MCF 10A (cell line): Measurements from ENCODE around the gene GNAO1. TPM values are rescaled to one million over a fixed set of nuclear protein-coding genes. Genes with fewer than 3 reads are reported as not detected.

Experiments used
- BruUV-seq: library from RNA; stranded (reverse); fragments of 400-500 nt; replicated peaks from 2 replicates; lab custom pipeline; 2021; lab: Mats Ljungman, UMichigan
- CTCF ChIA-PET: fragments of 300-600 bp; sonication (Branson Sonifier 250); formaldehyde crosslinking; extraction: SDS; loops from one replicate; lab custom pipeline; 2021; ENCODE audit warnings: antibody characterized with exemption, inconsistent platforms; lab: Yijun Ruan, JAX
- POLR2A ChIA-PET: fragments of 300-600, 350-650 bp; sonication (Branson Sonifier 250); formaldehyde crosslinking; extraction: SDS; loops from one replicate; lab custom pipeline; 2020; ENCODE audit warnings: antibody characterized with exemption, inconsistent platforms; lab: Yijun Ruan, JAX
- DNase-seq: peaks from one replicate; pipeline ENCODE4 v3.0.0-alpha.2; 2018; ENCODE audit not compliant: unreplicated experiment
- H3K27ac Mint-ChIP-seq: one replicate; pipeline ENCODE4 v1.8.0; 2022; ENCODE audit warnings: mild to moderate bottlenecking, low read depth, mixed read lengths; ENCODE audit not compliant: unreplicated experiment
- H3K27me3 Mint-ChIP-seq: one replicate; pipeline ENCODE4 v1.8.0; 2022; ENCODE audit warnings: mixed read lengths; ENCODE audit not compliant: insufficient read depth, unreplicated experiment
- H3K36me3 Mint-ChIP-seq: one replicate; pipeline ENCODE4 v1.8.0; 2022; ENCODE audit warnings: mild to moderate bottlenecking, moderate library complexity, mixed read lengths; ENCODE audit not compliant: insufficient read depth, unreplicated experiment
- H3K4me1 Mint-ChIP-seq: one replicate; pipeline ENCODE4 v1.8.0; 2022; ENCODE audit warnings: mixed read lengths; ENCODE audit not compliant: insufficient read depth, unreplicated experiment
- H3K4me3 Mint-ChIP-seq: one replicate; pipeline ENCODE4 v1.8.0; 2022; ENCODE audit warnings: mild to moderate bottlenecking, moderate library complexity, mixed read lengths; ENCODE audit not compliant: unreplicated experiment
- H3K9me3 Mint-ChIP-seq: one replicate; pipeline ENCODE4 v1.8.0; 2022; ENCODE audit warnings: mixed read lengths; ENCODE audit not compliant: unreplicated experiment
- CTCF ChIP-seq: fragments of 200-600 bp; IDR thresholded peaks from one replicate; pipeline ENCODE4 v1.8.0; 2022; ENCODE audit warnings: antibody characterized with exemption, mild to moderate bottlenecking; ENCODE audit not compliant: unreplicated experiment
- intact Hi-C: fragments of 100-400 bp; cut with micrococcal nuclease; formaldehyde crosslinking; loops from 2 replicates; pipeline ENCODE4 v1.14.1; 2022
- total RNA-seq: library from RNA; stranded (reverse); gene quantifications from 2 replicates; pipeline ENCODE4 v1.2.3, GENCODE V29; 2022

The GNAO1 gene
- total RNA-seq, 1 experiment from 2014 or later: 0.44 TPM

DNA sequence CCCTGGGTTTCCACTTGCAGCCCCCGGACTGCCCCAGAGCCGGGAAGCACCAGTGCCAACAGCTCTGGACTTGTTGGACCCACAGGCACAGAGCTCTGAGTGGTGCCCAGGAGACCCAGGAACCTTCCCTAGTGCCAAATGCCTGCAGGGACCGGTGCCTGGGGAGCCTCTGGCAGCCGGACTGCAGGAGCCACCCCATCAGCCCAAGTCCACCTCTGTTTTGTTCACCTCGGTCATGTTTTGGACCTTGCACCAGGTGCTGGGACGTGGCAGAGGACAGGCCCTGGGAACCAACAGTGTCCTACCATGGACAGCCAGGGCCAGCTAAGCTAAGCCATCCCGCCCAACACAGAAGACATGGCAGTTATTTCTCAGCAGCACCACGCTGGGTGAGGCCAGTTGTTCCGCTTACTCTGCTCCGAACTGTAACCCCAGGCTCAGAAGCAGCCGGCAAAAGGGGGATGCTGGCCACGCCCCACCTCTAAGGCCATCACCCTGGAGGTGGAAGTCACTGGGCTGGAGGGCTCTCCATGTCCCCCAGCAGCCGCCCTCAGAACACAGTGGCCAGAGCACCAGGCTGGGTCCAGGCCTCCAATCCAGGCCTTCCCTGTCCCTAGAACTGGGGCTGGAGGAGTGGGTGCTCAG, 154.2 kb downstream of the GNAO1 start:
- POLR2A ChIA-PET: interaction anchor here (1.0 to 1.7 kb wide), 2 partner anchors 106 to 280 kb away, joined by 3 to 4 read pairs; partner anchors contain the start of genes MT1E, NUDT21 and OGFOD1
- no TSS peak for BruUV-seq
- H3K4me1 Mint-ChIP-seq: peaks cover 10% of the 10 kb centered on the region

GRCh38 chr16:56346131-56346890, 155.0 kb downstream of the GNAO1 start:
- Mint-ChIP-seq H3K36me3 (no peaks in the 10 kb centered on the region), H3K4me3 (no peak overlapping the region), H3K4me1 (peaks cover 10% of the 10 kb centered on the region), H3K27ac (no peak overlapping the region), H3K27me3 (peaks cover 2% of the 10 kb centered on the region), H3K9me3 (no peaks in the 10 kb centered on the region)
- ChIA-PET POLR2A (no interaction called here), CTCF (interaction anchor here (0.5 to 2.9 kb wide), 4 partner anchors 10 to 273 kb away, joined by 3 to 20 read pairs (median 15); no protein-coding TSS in a partner anchor)
- no TSS peak for BruUV-seq
- no peak for DNase-seq
- no peak for TF ChIP-seq CTCF
- intact Hi-C loops: no loop called here

More for the DNA sequence above, 154.2 kb downstream of the GNAO1 start:
- H3K4me3 Mint-ChIP-seq: no peak overlapping the region
- intact Hi-C loops: no loop called here
- H3K36me3 Mint-ChIP-seq: no peaks in the 10 kb centered on the region
- no peak for TF ChIP-seq CTCF
- no peaks in the 10 kb centered on the region for H3K9me3 Mint-ChIP-seq
- no peak overlapping the region for H3K27ac Mint-ChIP-seq
- CTCF ChIA-PET: interaction anchor here (0.5 to 1.9 kb wide), 8 partner anchors 9 to 361 kb away, joined by 3 to 18 read pairs (median 4); no protein-coding TSS in a partner anchor
- DNase-seq: no peak
- H3K27me3 Mint-ChIP-seq: no peaks in the 10 kb centered on the region

- no peak overlapping the region for H3K4me3 Mint-ChIP-seq
- H3K9me3 Mint-ChIP-seq: no peaks in the 10 kb centered on the region
- no TSS peak for BruUV-seq
- no peak for DNase-seq
- ChIA-PET POLR2A (no interaction called here), CTCF (interaction anchor here (0.5 to 2.9 kb wide), 2 partner anchors 9 to 274 kb away, joined by 3 to 20 read pairs; no protein-coding TSS in a partner anchor)
- peaks cover 11% of the 10 kb centered on the region for H3K27me3 Mint-ChIP-seq
- no peak for TF ChIP-seq CTCF
- no peak overlapping the region for H3K27ac Mint-ChIP-seq
- H3K4me1 Mint-ChIP-seq: peaks cover 10% of the 10 kb centered on the region
- H3K36me3 Mint-ChIP-seq: no peaks in the 10 kb centered on the region
- intact Hi-C loops: no loop called here
Observed at GRCh38 chr16:56347166-56347565, 155.9 kb downstream of the GNAO1 start.

DNA sequence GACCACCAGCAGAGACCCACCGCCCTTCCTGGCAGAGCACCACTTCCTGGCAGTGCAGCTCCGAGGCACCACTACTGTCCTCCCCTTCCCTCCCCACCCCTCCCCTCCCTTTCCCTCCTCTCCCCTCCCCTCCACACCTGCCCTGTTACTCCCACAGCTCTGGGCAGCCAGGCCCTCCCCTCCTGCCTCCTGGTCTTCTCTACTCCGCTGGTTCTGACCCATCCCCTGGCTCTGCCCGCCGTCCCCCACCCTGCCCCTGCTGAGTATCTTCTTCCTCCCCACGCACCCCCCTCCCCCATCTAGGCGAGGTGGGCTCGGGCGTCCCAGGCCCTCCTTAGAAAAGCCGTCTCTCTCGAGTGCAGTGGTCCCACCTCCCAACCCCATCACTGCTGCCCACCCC, 156.4 kb downstream of the GNAO1 start:
- TF ChIP-seq CTCF: no peak
- Mint-ChIP-seq H3K36me3 (no peaks in the 10 kb centered on the region), H3K4me1 (peaks cover 10% of the 10 kb centered on the region), H3K27me3 (peaks cover 14% of the 10 kb centered on the region), H3K4me3 (no peak overlapping the region), H3K27ac (no peak overlapping the region), H3K9me3 (no peaks in the 10 kb centered on the region)
- BruUV-seq: no TSS peak
- no peak for DNase-seq
- intact Hi-C loops: no loop called here
- ChIA-PET POLR2A (no interaction called here), CTCF (interaction anchor here (0.6 to 2.9 kb wide), 6 partner anchors 9 to 878 kb away, joined by 3 to 20 read pairs (median 3); no protein-coding TSS in a partner anchor)
